Dendritic cell treated with granulocyte-macrophage colony-stimulating factor and Interleukin-4, amounts not matched to agents 40 ng/mL and 50 ng/mL, for 4 days (primary cell): ENCODE measurements around the gene LMF2.

ENCODE experiments used
- H3K27ac Mint-ChIP-seq: one replicate; pipeline ENCODE4 v1.8.0; 2022; ENCODE audit warnings: mild to moderate bottlenecking, mixed read lengths
- H3K27me3 Mint-ChIP-seq: one replicate; pipeline ENCODE4 v1.8.0; 2022; ENCODE audit warnings: mild to moderate bottlenecking, mixed read lengths
- H3K36me3 Mint-ChIP-seq: one replicate; pipeline ENCODE4 v1.8.0; 2022; ENCODE audit warnings: low read depth, mixed read lengths
- H3K4me1 Mint-ChIP-seq: one replicate; pipeline ENCODE4 v1.8.0; 2022; ENCODE audit warnings: low read depth, mixed read lengths
- H3K4me3 Mint-ChIP-seq: one replicate; pipeline ENCODE4 v1.8.0; 2022; ENCODE audit warnings: mild to moderate bottlenecking, moderate library complexity, mixed read lengths
- H3K9me3 Mint-ChIP-seq: one replicate; pipeline ENCODE4 v1.8.0; 2022; ENCODE audit warnings: mixed read lengths
- intact Hi-C: fragments of 100-400 bp; cut with micrococcal nuclease; formaldehyde crosslinking; loops from one replicate; pipeline ENCODE4 v1.15.0; 2022

LMF2 gene

GRCh38 chr22:50456466-50457234 is 50.9 kb downstream of the LMF2 start:
- no peak overlapping the region for H3K4me3 Mint-ChIP-seq
- no peak overlapping the region for H3K27ac Mint-ChIP-seq
- intact Hi-C loops, result no loop called here
- no peaks in the 10 kb centered on the region for H3K27me3 Mint-ChIP-seq
- H3K36me3 Mint-ChIP-seq, result peaks cover 98% of the 10 kb centered on the region
- H3K9me3 Mint-ChIP-seq, result no peaks in the 10 kb centered on the region
- H3K4me1 Mint-ChIP-seq, result peaks cover 18% of the 10 kb centered on the region

- Mint-ChIP-seq H3K36me3 (peaks cover 98% of the 10 kb centered on the region), H3K27me3 (no peaks in the 10 kb centered on the region), H3K27ac (peak overlapping the region; percentile 28), H3K4me1 (peaks cover 18% of the 10 kb centered on the region), H3K9me3 (no peaks in the 10 kb centered on the region), H3K4me3 (no peak overlapping the region)
- intact Hi-C loops, result no loop called here
These were observed 51.5 kb downstream of the LMF2 start for GRCh38 chr22:50456026-50456425.

- intact Hi-C loops, result no loop called here
- H3K36me3 Mint-ChIP-seq, result peaks cover 98% of the 10 kb centered on the region
- no peaks in the 10 kb centered on the region for H3K9me3 Mint-ChIP-seq
- H3K4me3 Mint-ChIP-seq, result no peak overlapping the region
- H3K27me3 Mint-ChIP-seq, result no peaks in the 10 kb centered on the region
- H3K4me1 Mint-ChIP-seq, result peaks cover 18% of the 10 kb centered on the region
- H3K27ac Mint-ChIP-seq, result no peak overlapping the region
These were observed 52.3 kb downstream of the LMF2 start for GRCh38 chr22:50455201-50455600.

GRCh38 chr22:50454556-50455075 is 52.9 kb downstream of the LMF2 start:
- peaks cover 22% of the 10 kb centered on the region for H3K4me1 Mint-ChIP-seq
- H3K27ac Mint-ChIP-seq, result no peak overlapping the region
- no peak overlapping the region for H3K4me3 Mint-ChIP-seq
- peaks cover 98% of the 10 kb centered on the region for H3K36me3 Mint-ChIP-seq
- H3K27me3 Mint-ChIP-seq, result no peaks in the 10 kb centered on the region
- H3K9me3 Mint-ChIP-seq, result no peaks in the 10 kb centered on the region
- intact Hi-C loops, result no loop called here
